Activated CD8-positive, alpha-beta T cell treated with anti-CD3 and anti-CD28 coated beads, Interleukin-2, amount 10 ng/mL, durations not matched to agents 7 days and 5 days (primary cell): Measurements from ENCODE around the gene KCNG1. TPM values are rescaled to one million over a fixed set of nuclear protein-coding genes. Genes with fewer than 3 reads are reported as not detected.

Experiments used
- ATAC-seq: fragments of 150-1000 bp; cut with Tn5 transposase; one replicate; pipeline ENCODE4 v1.10.0; 2021; ENCODE audit warnings: moderate library complexity
- CTCF ChIA-PET: fragments of 350-600 bp; sonication (Branson Sonifier 250); formaldehyde crosslinking; loops from one replicate; lab custom pipeline; 2021; ENCODE audit warnings: antibody characterized with exemption; lab: Charles Lee
- POLR2A ChIA-PET: fragments of 350-600 bp; sonication (Branson Sonifier 250); formaldehyde crosslinking; loops from one replicate; lab custom pipeline; 2021; ENCODE audit warnings: antibody characterized with exemption; lab: Charles Lee
- DNase-seq: peaks from one replicate; pipeline ENCODE4 v3.0.0-alpha.2; 2020
- H3K27ac Mint-ChIP-seq: one replicate; pipeline ENCODE4 v1.8.0; 2021; ENCODE audit warnings: mild to moderate bottlenecking, mixed read lengths
- H3K27me3 Mint-ChIP-seq: one replicate; pipeline ENCODE4 v1.8.0; 2021; ENCODE audit warnings: low read depth, mixed read lengths
- H3K36me3 Mint-ChIP-seq: one replicate; pipeline ENCODE4 v1.8.0; 2021; ENCODE audit warnings: low read depth, mixed read lengths
- H3K4me1 Mint-ChIP-seq: one replicate; pipeline ENCODE4 v1.8.0; 2021; ENCODE audit warnings: low read depth, mixed read lengths
- H3K4me3 Mint-ChIP-seq: one replicate; pipeline ENCODE4 v1.8.0; 2021; ENCODE audit warnings: mild to moderate bottlenecking, mixed read lengths
- H3K9me3 Mint-ChIP-seq: one replicate; pipeline ENCODE4 v1.8.0; 2022; ENCODE audit warnings: mixed read lengths; ENCODE audit not compliant: insufficient read depth
- total RNA-seq, 2 experiments: library from RNA; stranded (reverse); gene quantifications; one replicate each; pipeline ENCODE4 v1.2.3, GENCODE V29; 2021

Gene KCNG1
- total RNA-seq, 2 experiments from 2014 or later, result not detected

DNA sequence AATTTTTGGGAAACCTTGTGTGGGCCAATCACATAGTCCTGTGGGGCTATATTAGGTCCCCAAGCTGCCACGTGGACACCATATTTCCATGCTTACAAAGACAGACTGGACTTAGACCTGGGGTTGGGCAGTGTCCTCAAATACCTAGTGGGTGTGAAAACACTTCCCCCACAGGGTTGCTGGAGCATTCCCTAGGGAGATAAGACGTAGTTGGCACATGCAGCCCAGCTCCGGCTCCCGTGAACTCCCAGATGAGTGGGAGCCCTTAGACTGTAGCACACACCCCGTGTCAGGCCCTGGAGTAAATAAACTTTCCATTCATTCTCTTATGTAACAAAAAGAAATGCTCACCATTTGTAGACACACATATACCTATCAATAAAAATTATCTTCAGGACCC is 14.2 kb downstream of the KCNG1 start:
- no peaks in the 10 kb centered on the region for H3K9me3 Mint-ChIP-seq
- no peak overlapping the region for H3K27ac Mint-ChIP-seq
- CTCF ChIA-PET, result no interaction called here
- H3K4me1 Mint-ChIP-seq, result no peaks in the 10 kb centered on the region
- DNase-seq, result no peak
- no peak for ATAC-seq
- no peaks in the 10 kb centered on the region for H3K36me3 Mint-ChIP-seq
- no peak overlapping the region for H3K4me3 Mint-ChIP-seq
- POLR2A ChIA-PET, result no interaction called here
- peaks cover 11% of the 10 kb centered on the region for H3K27me3 Mint-ChIP-seq

DNA sequence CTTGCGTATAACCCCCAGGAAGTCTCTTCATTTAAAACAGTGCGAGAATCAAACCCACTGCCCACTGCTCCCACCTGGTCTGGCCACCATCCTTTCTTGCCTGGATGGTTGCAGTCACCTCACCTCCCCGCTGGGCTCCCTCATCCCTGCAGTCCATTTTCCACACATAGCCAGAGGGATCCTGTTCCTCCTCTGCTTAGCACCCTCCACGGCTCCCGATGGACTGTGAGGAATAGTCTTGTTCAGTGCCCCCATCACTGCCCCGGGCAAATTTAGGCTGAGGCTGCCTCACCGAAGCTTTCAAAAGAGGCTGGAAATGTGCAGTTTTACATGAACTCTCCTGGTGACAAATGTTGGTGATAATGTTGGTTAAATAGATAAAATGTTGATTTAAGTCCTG is 17.7 kb downstream of the KCNG1 start:
- no peaks in the 10 kb centered on the region for H3K4me1 Mint-ChIP-seq
- CTCF ChIA-PET, result interaction anchor here (1.3 kb wide), 1 partner anchor 10 kb away, joined by 3 read pairs; no protein-coding TSS in a partner anchor
- ATAC-seq (no peak), DNase-seq (no peak)
- no peaks in the 10 kb centered on the region for H3K9me3 Mint-ChIP-seq
- POLR2A ChIA-PET, result interaction anchor here (0.7 kb wide), 1 partner anchor 206 kb away, joined by 3 read pairs; no protein-coding TSS in a partner anchor
- H3K27me3 Mint-ChIP-seq, result peaks cover 12% of the 10 kb centered on the region
- H3K36me3 Mint-ChIP-seq, result no peaks in the 10 kb centered on the region
- H3K4me3 Mint-ChIP-seq, result no peak overlapping the region
- no peak overlapping the region for H3K27ac Mint-ChIP-seq

DNA sequence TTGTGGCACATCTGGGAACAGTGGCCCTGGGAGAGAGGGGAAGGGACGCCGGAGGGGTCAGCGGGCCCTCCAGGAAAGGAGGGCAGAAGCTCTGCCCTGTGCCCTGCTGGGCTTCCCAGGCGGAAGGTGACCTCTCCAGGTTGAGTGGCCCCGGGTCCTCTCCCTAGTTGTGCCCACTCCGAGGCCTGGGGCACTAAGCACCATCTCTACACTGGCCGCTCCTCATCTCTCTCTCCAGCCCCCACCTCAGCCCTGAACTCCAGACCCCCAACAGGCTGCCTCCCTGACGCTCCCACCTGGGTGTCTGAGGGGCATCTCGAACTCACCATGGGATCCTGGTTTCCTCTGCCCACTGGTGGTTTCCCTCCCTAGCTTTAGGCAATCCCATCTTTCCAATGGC is 18.1 kb downstream of the KCNG1 start:
- ATAC-seq, result no peak
- ChIA-PET POLR2A (no interaction called here), CTCF (interaction anchor here (1.3 kb wide), 1 partner anchor 10 kb away, joined by 3 read pairs; no protein-coding TSS in a partner anchor)
- DNase-seq, result no peak
- Mint-ChIP-seq H3K27me3 (peaks cover 15% of the 10 kb centered on the region), H3K27ac (no peak overlapping the region), H3K4me1 (no peaks in the 10 kb centered on the region), H3K36me3 (no peaks in the 10 kb centered on the region), H3K4me3 (no peak overlapping the region), H3K9me3 (no peaks in the 10 kb centered on the region)

DNA sequence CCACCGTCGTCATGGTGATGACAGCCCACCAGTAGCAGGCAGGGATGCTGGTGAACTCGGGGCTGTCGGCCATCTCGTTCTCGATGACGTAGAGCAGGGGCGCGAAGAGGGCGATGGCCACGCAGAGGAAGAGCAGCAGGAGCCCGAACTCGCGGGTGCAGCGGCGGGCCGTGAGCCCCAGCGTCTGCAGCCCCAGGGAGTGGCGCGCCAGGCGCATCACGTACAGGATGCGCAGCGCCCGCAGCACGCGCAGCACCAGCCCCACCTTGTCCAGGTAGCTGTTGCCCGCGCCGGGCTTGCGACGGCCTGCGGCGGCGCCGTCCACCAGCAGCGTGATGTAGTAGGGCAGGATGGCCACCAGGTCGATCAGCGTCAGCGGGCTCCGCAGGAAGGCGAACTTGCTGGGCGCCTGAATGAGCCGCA is 18.6 kb downstream of the KCNG1 start:
- ATAC-seq, result no peak
- CTCF ChIA-PET, result no interaction called here
- no peaks in the 10 kb centered on the region for H3K36me3 Mint-ChIP-seq

DNA sequence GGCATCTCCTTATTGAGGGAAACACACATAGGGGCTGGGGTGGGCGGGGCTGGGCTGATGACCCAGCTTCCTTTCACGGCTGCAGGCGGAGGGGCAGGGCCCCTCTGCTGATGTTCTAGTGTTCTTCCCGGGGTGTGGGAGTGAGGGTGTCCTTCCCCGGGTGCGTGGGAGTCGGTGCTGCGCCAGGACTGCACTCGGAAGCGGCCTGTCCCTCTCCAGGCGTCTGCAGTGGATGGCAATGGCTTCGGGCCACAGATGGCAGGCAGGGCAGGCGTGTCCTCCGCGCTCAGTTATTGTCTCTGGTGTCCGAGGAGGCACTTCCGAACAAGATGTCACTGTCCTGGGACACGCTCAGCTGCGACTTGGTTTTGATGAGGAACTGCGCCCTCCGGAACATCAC is 19.2 kb downstream of the KCNG1 start:
- H3K27me3 Mint-ChIP-seq, result peaks cover 22% of the 10 kb centered on the region

More for the DNA sequence above, 18.6 kb downstream of the KCNG1 start:
- POLR2A ChIA-PET, result no interaction called here
- H3K9me3 Mint-ChIP-seq, result no peaks in the 10 kb centered on the region
- H3K27ac Mint-ChIP-seq, result no peak overlapping the region
- no peaks in the 10 kb centered on the region for H3K4me1 Mint-ChIP-seq
- no peak overlapping the region for H3K4me3 Mint-ChIP-seq
- peaks cover 17% of the 10 kb centered on the region for H3K27me3 Mint-ChIP-seq
- no peak for DNase-seq

DNA sequence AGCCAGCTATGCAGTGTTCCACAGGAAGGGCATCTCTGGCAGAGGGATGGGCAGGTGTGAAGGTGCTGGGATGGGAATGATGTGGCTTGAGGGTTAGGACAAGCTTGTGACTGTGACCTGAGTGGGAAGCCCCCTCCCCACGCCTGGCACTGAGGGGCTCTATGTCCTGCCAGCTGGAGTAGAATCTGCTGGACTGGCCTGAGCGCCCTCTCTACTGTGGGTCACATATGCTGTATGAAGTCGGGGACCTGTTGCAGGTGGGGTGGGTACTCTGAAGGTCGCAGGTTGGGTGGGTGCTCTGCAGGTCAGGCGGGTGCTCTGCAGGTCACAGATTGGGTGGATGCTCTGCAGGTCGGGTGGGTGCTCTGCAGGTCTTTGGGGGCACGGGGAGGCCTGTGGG is 20.3 kb downstream of the KCNG1 start:
- H3K27ac Mint-ChIP-seq, result no peak overlapping the region
- ATAC-seq (no peak), DNase-seq (no peak)
- H3K4me3 Mint-ChIP-seq, result no peak overlapping the region
- no peaks in the 10 kb centered on the region for H3K4me1 Mint-ChIP-seq
- H3K9me3 Mint-ChIP-seq, result no peaks in the 10 kb centered on the region
- no peaks in the 10 kb centered on the region for H3K36me3 Mint-ChIP-seq
- peaks cover 24% of the 10 kb centered on the region for H3K27me3 Mint-ChIP-seq
- ChIA-PET CTCF (no interaction called here), POLR2A (no interaction called here)

More for the DNA sequence above, 19.2 kb downstream of the KCNG1 start:
- Mint-ChIP-seq H3K36me3 (no peaks in the 10 kb centered on the region), H3K27ac (no peak overlapping the region), H3K9me3 (no peaks in the 10 kb centered on the region), H3K4me1 (no peaks in the 10 kb centered on the region), H3K4me3 (no peak overlapping the region)
- ATAC-seq (no peak), DNase-seq (no peak)
- POLR2A ChIA-PET, result no interaction called here
- CTCF ChIA-PET, result no interaction called here

DNA sequence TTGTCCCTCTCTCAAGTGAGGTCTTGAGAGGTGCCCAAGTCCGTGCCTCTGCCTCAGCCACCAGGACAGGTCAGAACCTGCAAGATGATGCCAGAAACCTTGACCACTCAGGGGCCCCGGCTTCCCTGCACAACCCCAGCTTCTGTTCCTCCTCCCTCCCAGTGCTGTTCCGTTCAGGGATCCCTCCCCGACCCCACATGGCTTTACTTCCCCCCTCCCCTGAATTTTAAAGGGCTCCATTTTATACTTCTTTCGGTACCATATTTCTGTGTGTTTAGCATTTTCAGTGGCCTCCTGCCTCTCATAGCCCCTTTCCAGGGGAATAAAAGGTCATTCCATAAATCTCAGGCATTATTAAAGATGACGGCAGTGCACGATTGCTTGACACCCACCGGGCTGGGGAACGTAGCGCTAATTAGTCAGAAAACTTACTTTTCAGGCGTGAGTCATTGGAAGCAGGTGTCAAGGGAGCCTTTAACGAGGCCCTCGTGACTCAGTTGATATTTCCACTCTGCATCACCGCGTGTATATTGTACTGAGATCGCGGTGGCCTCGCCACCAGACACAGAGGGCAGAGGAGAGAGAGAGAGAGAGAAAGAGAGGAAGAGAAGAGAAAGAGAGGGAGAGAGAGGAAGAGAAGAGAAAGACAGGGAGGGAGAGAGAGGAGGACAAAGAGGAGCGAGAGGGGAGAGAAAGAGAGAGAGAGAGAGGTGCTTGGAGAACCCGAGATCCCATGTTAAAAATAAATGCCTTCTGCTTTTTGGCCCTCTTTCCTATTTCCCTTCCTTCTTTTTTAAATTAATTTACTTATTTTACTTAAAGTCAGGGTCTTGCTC is 21.3 kb downstream of the KCNG1 start:
- Mint-ChIP-seq H3K9me3 (no peaks in the 10 kb centered on the region), H3K4me1 (no peaks in the 10 kb centered on the region), H3K27ac (no peak overlapping the region), H3K36me3 (no peaks in the 10 kb centered on the region), H3K27me3 (peaks cover 28% of the 10 kb centered on the region), H3K4me3 (no peak overlapping the region)
- no peak for DNase-seq
- POLR2A ChIA-PET, result no interaction called here
- ATAC-seq, result no peak
- CTCF ChIA-PET, result interaction anchor here (0.8 to 1.0 kb wide), 2 partner anchors 8 to 14 kb away, joined by 3 read pairs; no protein-coding TSS in a partner anchor

DNA sequence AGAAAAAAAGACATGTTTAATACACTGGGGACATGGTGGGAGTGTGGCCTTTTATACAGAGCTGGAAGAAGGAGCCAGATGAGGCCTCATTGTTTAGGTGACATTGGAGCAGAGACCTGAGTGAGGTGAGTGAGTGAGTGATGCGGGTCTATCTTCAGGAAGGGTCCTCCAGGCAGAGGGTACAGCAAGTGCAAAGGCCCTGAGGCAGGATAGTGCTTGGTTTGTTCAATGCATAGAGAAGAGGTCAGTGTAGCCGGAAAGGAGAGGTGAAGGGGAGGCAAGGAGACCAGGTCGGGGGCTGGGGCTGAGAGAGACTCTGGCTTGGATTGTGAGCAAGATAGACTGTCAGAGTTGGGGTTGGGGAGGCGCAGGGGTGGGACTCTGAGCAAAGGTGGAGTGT is 23.6 kb downstream of the KCNG1 start:
- Mint-ChIP-seq H3K27me3 (peaks cover 24% of the 10 kb centered on the region), H3K36me3 (no peaks in the 10 kb centered on the region), H3K4me1 (no peaks in the 10 kb centered on the region), H3K9me3 (no peaks in the 10 kb centered on the region), H3K27ac (no peak overlapping the region), H3K4me3 (no peak overlapping the region)
- DNase-seq (no peak), ATAC-seq (no peak)
- ChIA-PET POLR2A (no interaction called here), CTCF (no interaction called here)

DNA sequence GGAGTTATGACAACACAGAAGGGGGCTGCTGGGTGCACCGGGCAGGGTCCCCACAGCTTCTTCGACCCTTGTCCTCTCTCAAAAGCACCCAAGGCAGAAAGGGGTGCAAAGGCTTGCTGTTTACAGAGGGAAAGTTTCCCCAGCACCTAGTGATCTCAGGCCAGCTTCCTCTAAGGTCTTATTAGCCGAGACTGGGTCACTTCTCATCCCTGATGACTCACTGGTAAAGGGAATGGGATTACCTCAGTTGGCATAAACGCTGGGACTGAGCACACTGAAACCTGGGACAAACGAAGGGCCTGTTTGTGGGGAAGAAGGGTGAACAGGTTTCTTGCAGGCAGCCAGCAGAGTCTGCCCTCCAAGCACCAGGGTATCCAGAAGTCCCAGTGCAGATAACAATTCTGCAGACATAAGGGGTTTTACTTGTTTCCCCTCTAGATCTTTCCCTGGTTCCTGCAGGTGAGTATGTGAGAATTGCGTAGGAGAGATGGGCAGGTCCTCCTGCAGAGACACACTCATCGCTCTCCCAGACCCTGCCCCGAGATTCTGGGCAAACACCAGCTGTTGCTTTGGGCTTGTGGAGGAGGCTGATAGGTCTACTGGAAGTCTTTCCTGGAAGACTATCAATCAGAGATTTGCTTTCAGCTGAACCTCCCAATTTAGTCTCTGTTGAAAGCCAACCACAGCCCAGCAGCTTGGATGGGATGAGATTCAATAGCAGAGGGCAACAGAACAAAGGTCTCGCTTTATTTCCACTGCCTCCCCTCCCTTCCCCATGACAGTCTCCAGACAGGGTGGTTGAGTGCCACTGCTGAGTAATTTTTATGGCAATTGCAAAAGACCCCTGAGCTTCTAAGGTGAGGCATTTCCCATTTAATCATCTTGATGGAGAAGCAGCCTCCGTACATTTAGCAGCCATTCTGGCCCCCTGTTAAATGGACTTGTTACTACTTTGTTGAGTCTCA is 25.7 kb downstream of the KCNG1 start:
- Mint-ChIP-seq H3K9me3 (no peaks in the 10 kb centered on the region), H3K27ac (no peak overlapping the region), H3K4me1 (no peaks in the 10 kb centered on the region), H3K36me3 (no peaks in the 10 kb centered on the region), H3K27me3 (peaks cover 21% of the 10 kb centered on the region), H3K4me3 (no peak overlapping the region)
- DNase-seq (no peak), ATAC-seq (no peak)
- CTCF ChIA-PET, result interaction anchor here (1.1 to 1.3 kb wide), 3 partner anchors 9 to 16 kb away, joined by 3 to 8 read pairs (median 7); no protein-coding TSS in a partner anchor
- POLR2A ChIA-PET, result no interaction called here

DNA sequence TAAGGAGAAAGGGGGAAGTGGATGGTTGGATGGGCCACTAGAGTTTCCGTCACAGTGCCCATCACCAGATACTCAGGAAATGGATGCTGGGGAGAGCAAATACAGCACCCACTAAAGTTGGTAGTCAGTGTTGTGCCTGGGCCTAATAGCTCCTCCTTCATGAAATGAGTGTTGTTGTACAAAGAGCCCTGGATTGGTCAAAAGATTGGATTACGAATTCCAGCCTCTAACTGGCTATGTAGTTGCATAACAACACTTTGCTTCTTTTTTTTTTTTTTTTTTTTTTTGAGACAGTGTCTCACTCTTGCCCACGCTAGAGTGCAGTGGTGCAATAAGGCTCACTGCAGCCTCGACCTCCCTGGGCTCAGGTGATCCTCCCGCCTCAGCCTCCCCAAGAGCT is 27.4 kb downstream of the KCNG1 start:
- ChIA-PET POLR2A (no interaction called here), CTCF (interaction anchor here (1.2 kb wide), 1 partner anchor 14 kb away, joined by 8 read pairs; no protein-coding TSS in a partner anchor)
- H3K4me1 Mint-ChIP-seq, result no peaks in the 10 kb centered on the region
- H3K4me3 Mint-ChIP-seq, result no peak overlapping the region
- ATAC-seq (no peak), DNase-seq (no peak)
- no peak overlapping the region for H3K27ac Mint-ChIP-seq
- peaks cover 18% of the 10 kb centered on the region for H3K27me3 Mint-ChIP-seq
- H3K36me3 Mint-ChIP-seq, result no peaks in the 10 kb centered on the region
- H3K9me3 Mint-ChIP-seq, result no peaks in the 10 kb centered on the region

DNA sequence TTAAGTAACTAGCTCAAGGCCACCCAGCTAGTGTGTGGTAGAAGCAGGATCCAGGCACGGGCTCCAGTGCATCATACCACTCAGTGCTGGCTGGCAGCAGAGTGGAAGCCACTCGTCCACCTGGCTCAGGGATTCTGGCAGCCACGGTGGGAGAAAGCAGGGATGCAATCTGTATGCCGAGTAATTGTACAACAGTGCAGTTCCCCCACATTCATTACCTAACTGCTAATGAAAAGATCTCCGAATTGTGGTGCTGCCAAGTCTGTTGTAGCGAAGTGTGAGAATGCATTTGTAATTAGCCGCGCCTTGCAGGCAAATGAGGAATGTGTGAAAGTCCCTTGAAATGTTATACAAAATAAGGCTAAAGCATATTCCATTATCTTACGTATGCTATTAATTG is 29.0 kb downstream of the KCNG1 start:
- ATAC-seq, result no peak
- no peak overlapping the region for H3K4me3 Mint-ChIP-seq
- ChIA-PET CTCF (interaction anchor here (1.0 to 5.2 kb wide), 8 partner anchors 12 to 601 kb away, joined by 3 to 37 read pairs (median 6); partner anchors contain the start of gene BCAS4), POLR2A (no interaction called here)
- H3K27me3 Mint-ChIP-seq, result peaks cover 7% of the 10 kb centered on the region
- no peaks in the 10 kb centered on the region for H3K9me3 Mint-ChIP-seq
- H3K27ac Mint-ChIP-seq, result no peak overlapping the region
- no peaks in the 10 kb centered on the region for H3K4me1 Mint-ChIP-seq
- no peak for DNase-seq
- no peaks in the 10 kb centered on the region for H3K36me3 Mint-ChIP-seq
